ENCODE results near the gene CAMSAP1. TPM values are rescaled to one million over a fixed set of nuclear protein-coding genes. Genes with fewer than 3 reads are reported as not detected.

Gene CAMSAP1
- total RNA-seq, 1 experiment from 2014 or later = 52.7 TPM

GRCh38 chr9:135761150-135761844 is 146.0 kb downstream of the CAMSAP1 start:
- Histone ChIP-seq H3K79me1 (ENCODE audit: insufficient read depth, low read depth, low read length, poor library complexity, severe bottlenecking) (no peaks in the 10 kb centered on the region), H2BK15ac (ENCODE audit: low read depth, low read length) (no peak overlapping the region), H4K5ac (ENCODE audit: insufficient read length, low read depth, low read length) (no peak overlapping the region), H2BK120ac (ENCODE audit: low read depth, low read length, poor library complexity, severe bottlenecking) (no peak overlapping the region), H2AFZ (ENCODE audit: low read length) (no peak overlapping the region), H2BK12ac (ENCODE audit: insufficient read length, low read depth, low read length) (no peak overlapping the region), H3K27ac (ENCODE audit: insufficient read length, low read depth, low read length) (no peak overlapping the region), H4K8ac (replicated peaks; ENCODE audit: insufficient read length, low read depth, low read length) (no peak overlapping the region), H3K9me3 (ENCODE audit: control insufficient read depth, low read depth, low read length) (peaks cover 4% of the 10 kb centered on the region), H2AK5ac (ENCODE audit: insufficient read length, low read length) (no peak overlapping the region), H2BK20ac (ENCODE audit: low read depth, low read length, poor library complexity, severe bottlenecking) (no peak overlapping the region), H3K9ac (ENCODE audit: extremely low read depth, insufficient read length, low read length) (no peak overlapping the region), H3K56ac (ENCODE audit: insufficient read length, low read depth, low read length) (no peak overlapping the region), H3K23ac (ENCODE audit: insufficient read length, low read depth, low read length) (no peak overlapping the region), H2BK5ac (ENCODE audit: insufficient read length, low read length) (no peak overlapping the region), H3K4me1 (ENCODE audit: insufficient read depth, low read length) (no peaks in the 10 kb centered on the region), H4K91ac (ENCODE audit: insufficient read length, low read depth, low read length) (no peak overlapping the region), H3K18ac (ENCODE audit: insufficient read length, low read depth, low read length) (no peak overlapping the region), H4K20me1 (ENCODE audit: control insufficient read depth, insufficient read depth, insufficient read length) (no peaks in the 10 kb centered on the region), H3K27me3 (ENCODE audit: insufficient read depth, low read length) (no peaks in the 10 kb centered on the region), H3T11ph (ENCODE audit: low read length) (no peak overlapping the region), H3K4me2 (ENCODE audit: insufficient read depth, insufficient read length, low read length) (no peak overlapping the region), H3K23me2 (ENCODE audit: insufficient read length, low read depth, low read length, poor library complexity, severe bottlenecking) (no peaks in the 10 kb centered on the region), H3K79me2 (ENCODE audit: insufficient read depth, low read length) (no peaks in the 10 kb centered on the region), H3K14ac (ENCODE audit: insufficient read depth, low read length) (no peak overlapping the region), H3K4ac (ENCODE audit: low read depth, low read length) (no peak overlapping the region)
- peak overlapping the region in 2 of 3 experiments; percentile 76 to 78; a peak in 2 of 7 replicates for H3K27ac Mint-ChIP-seq
- H3K4me1 Mint-ChIP-seq = no peaks in the 10 kb centered on the region
- TF ChIP-seq CTCF (conservative IDR thresholded peaks at IDR 0.05) = no peak
- H3K27me3 Mint-ChIP-seq (ENCODE audit: low read depth) = no peaks in the 10 kb centered on the region
- no peak for DNase-seq
- H3K36me3 Mint-ChIP-seq (ENCODE audit: insufficient read depth in 1 of 3, low read depth in 3 of 3) = peaks cover 0 to 5% (median 4%) of the 10 kb centered on the region in 3 experiments; a peak in 4 of 7 replicates
- WGBS (ENCODE audit: extremely low coverage, insufficient read length, low lambda C conversion rate) = no CpG with 5 or more reads among the region's 20 CpGs
- H3K4me3 Mint-ChIP-seq = no peak overlapping the region
- H3K9me3 Mint-ChIP-seq = peaks cover 6 to 14% of the 10 kb centered on the region in 2 experiments

Measured in H9 (cell line).